Stimulated activated naive CD8-positive, alpha-beta T cell treated with anti-CD3 and anti-CD28 coated beads, Interleukin-15, Interleukin-2, amounts not matched to agents 100 ng/mL and 50 ng/mL, for 24 hours (primary cell): ENCODE data around the gene CLSTN3.
A peak's percentile ranks its signal among the peaks of the same experiment; 100 is the strongest.
"Not testable (repeated sequence)": the region's sequence is repeated elsewhere in the genome, so short reads cannot be mapped to it uniquely, and the experiment has no call there.

ENCODE experiments used
- H3K27ac Mint-ChIP-seq: one replicate; pipeline ENCODE4 v1.8.0; 2021; ENCODE audit warnings: mild to moderate bottlenecking, mixed read lengths
- H3K27me3 Mint-ChIP-seq: one replicate; pipeline ENCODE4 v1.8.0; 2021; ENCODE audit warnings: mixed read lengths
- H3K36me3 Mint-ChIP-seq: one replicate; pipeline ENCODE4 v1.8.0; 2021; ENCODE audit warnings: low read depth, mixed read lengths
- H3K4me1 Mint-ChIP-seq: one replicate; pipeline ENCODE4 v1.8.0; 2021; ENCODE audit warnings: low read depth, mixed read lengths
- H3K4me3 Mint-ChIP-seq: one replicate; pipeline ENCODE4 v1.8.0; 2021; ENCODE audit warnings: mild to moderate bottlenecking, mixed read lengths
- H3K9me3 Mint-ChIP-seq: one replicate; pipeline ENCODE4 v1.8.0; 2021; ENCODE audit warnings: mixed read lengths

CLSTN3 gene

DNA sequence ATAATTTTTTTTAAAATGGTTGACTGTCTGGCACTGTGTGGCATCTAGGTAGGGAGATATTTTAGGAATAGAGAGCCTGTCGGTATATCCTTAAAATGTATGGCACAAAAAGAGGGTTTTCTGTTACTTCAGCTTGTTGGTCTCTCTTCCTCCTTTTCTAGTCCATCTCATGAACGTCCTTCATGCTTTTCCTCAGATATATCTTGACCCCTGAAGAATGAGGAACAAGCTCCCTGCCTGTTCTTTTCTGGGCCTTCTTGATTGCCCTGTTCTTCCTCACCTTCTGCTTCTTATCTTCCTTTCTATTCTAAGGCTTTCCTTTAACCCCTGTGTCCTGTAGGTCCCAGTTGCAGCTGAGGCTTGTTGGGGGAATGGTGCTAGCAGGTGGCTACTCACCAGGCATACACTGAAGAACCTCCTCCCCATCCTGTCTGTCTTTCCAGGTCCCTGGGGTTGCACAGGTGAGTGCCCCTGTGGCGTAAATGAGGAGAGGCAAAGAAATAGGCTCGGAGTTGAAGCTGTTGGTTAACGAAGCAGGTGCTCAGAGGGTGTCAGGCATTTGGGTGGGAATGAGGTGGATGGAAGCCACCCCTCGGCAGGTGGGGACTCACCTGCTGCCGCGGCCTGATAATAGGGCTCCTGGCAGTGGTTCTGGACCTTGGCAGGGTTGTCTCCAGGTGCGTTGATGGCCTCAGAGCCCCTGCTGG is 30.7 kb upstream of the CLSTN3 start:
- no peaks in the 10 kb centered on the region for H3K4me1 Mint-ChIP-seq
- no peak overlapping the region for H3K27ac Mint-ChIP-seq
- peaks cover 16% of the 10 kb centered on the region for H3K36me3 Mint-ChIP-seq
- H3K4me3 Mint-ChIP-seq: no peak overlapping the region
- no peaks in the 10 kb centered on the region for H3K9me3 Mint-ChIP-seq
- H3K27me3 Mint-ChIP-seq: no peaks in the 10 kb centered on the region

DNA sequence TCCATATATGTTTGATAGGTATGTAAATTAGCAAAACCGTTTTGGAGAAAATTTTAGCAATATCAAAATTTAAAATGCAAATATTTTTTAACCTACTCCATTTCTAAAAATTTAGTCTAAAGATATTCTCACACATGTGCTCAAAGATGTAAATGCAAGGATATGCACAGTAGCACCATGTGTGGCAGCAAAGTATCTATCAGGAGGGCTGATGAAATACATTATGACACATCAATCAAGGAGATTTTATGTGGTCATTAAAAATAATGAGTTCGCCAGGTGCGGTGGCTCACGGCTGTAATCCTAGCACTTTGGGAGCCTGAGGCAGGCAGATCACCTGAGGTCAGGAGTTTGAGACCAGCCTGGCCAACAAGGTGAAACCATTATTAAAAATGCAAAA is 29.9 kb upstream of the CLSTN3 start:
- H3K9me3 Mint-ChIP-seq: no peaks in the 10 kb centered on the region
- H3K27ac Mint-ChIP-seq: no peak overlapping the region
- no peaks in the 10 kb centered on the region for H3K27me3 Mint-ChIP-seq
- peaks cover 16% of the 10 kb centered on the region for H3K36me3 Mint-ChIP-seq
- no peaks in the 10 kb centered on the region for H3K4me1 Mint-ChIP-seq
- no peak overlapping the region for H3K4me3 Mint-ChIP-seq

DNA sequence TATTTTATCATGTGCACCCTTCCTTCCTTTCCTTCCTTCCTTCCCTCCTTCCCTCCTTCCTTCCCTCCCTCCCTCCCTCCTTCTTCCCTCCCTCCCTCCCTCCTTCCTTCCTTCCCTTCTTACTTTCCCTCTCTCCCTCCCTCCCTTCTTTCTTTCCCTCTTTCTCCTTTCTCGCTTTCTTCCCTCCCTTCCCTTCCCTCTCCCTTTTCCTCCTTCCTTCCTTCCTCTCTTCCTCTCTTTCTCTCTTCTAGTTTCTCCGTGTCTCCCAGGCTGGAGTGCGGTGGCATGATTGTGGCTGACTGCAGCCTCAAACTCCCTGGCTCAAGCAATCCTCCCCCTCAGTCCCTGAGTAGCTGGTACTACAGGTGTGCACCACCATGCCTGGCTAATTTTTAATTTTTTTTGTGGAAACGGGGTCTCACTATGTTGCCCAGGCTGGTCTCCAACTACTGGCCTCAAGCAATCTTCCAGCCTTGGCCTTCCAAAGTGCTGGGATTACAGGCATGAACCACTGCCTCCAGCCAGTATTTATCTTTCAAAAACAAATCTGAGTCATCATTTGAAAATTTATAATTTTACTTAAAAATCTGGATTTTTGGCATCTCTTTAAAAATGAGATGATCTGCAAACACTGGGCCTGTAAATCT is 29.0 kb upstream of the CLSTN3 start:
- no peaks in the 10 kb centered on the region for H3K27me3 Mint-ChIP-seq
- H3K36me3 Mint-ChIP-seq: peaks cover 25% of the 10 kb centered on the region
- H3K4me3 Mint-ChIP-seq: no peak overlapping the region
- H3K9me3 Mint-ChIP-seq: peaks cover 8% of the 10 kb centered on the region
- H3K4me1 Mint-ChIP-seq: peaks cover 7% of the 10 kb centered on the region
- H3K27ac Mint-ChIP-seq: no peak overlapping the region

DNA sequence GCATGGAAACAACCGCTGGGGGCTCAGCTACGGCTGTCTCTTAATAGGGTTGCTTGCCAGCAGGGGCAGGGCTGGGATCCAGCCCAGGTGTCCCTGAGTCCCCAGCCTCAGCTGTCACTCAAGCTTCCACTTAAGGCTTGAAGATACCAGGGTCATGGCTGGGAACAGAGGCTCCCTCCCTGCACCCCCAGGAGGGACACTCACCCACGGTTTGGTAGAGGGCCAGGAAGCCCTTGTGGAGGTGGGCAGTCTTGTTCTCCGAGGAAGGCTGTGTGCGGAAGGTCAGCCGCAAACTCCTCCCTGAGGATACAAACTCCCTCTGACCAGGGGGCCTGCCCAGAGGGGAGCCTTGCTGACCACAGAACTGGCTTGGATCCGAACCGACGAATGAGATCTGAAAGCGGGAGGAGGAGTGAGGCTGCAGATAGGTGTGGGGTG is 28.5 kb upstream of the CLSTN3 start:
- H3K36me3 Mint-ChIP-seq: peaks cover 30% of the 10 kb centered on the region
- H3K27ac Mint-ChIP-seq: no peak overlapping the region
- no peak overlapping the region for H3K4me3 Mint-ChIP-seq
- H3K9me3 Mint-ChIP-seq: peaks cover 12% of the 10 kb centered on the region
- peaks cover 13% of the 10 kb centered on the region for H3K4me1 Mint-ChIP-seq
- no peaks in the 10 kb centered on the region for H3K27me3 Mint-ChIP-seq

DNA sequence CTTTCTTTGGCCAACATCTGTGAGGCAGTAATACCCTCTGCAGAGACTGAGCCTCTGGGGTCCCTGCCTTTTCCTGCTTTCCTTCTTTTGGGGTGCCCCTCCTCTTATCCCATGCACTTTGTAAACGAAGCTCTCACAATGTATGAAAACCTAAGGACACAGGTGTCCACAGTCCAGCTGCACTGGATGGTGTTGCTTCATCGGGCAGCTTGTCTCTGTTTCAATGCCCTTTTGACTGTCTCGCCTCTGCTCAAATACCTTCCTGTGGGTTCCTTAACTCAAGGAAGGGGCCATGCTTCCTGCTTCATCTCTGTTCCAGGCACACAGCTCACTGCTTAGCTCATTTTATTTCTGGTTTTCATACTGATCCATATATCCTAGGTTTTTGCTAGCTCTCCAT is 27.6 kb upstream of the CLSTN3 start:
- H3K4me3 Mint-ChIP-seq: no peak overlapping the region
- no peaks in the 10 kb centered on the region for H3K27me3 Mint-ChIP-seq
- peaks cover 12% of the 10 kb centered on the region for H3K9me3 Mint-ChIP-seq
- H3K36me3 Mint-ChIP-seq: peaks cover 32% of the 10 kb centered on the region
- H3K27ac Mint-ChIP-seq: no peak overlapping the region
- peaks cover 17% of the 10 kb centered on the region for H3K4me1 Mint-ChIP-seq

DNA sequence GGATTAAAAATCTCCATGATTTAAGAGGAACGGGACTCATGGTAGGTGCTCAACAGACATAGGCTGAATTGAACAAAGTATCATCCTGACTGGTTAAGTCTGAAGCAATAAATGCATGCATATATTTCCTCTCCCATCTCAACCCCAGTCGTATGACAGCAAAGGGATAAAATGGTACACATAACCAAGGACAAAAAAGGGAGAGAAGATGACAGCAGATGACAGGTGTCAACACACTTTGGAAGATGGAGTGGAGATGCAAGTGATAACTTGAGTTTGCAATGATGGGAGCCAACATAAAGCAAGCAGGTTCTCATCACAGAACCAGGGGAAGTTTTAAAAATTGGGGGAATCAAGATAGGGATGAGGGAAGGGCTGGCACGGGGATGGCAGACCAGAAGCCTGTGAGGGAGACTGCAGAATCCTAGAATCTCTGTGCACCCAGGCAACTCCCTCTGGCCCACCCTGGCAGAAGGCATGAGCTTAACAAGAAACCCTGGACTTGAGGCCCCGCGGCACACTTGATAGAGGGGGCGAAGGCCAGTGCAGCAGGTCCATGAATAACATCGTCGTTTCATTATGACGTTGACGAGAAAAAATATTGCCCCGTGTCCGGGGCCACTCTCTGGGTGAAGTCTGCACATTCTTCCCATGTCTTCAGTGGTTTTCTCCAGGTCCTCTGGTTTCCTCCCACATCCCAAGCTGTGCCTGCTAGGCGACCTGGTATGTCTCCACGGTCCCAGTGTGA is 26.2 kb upstream of the CLSTN3 start:
- Mint-ChIP-seq H3K36me3 (peaks cover 27% of the 10 kb centered on the region), H3K9me3 (peaks cover 12% of the 10 kb centered on the region), H3K27me3 (no peaks in the 10 kb centered on the region), H3K27ac (no peak overlapping the region), H3K4me1 (peaks cover 23% of the 10 kb centered on the region), H3K4me3 (no peak overlapping the region)

DNA sequence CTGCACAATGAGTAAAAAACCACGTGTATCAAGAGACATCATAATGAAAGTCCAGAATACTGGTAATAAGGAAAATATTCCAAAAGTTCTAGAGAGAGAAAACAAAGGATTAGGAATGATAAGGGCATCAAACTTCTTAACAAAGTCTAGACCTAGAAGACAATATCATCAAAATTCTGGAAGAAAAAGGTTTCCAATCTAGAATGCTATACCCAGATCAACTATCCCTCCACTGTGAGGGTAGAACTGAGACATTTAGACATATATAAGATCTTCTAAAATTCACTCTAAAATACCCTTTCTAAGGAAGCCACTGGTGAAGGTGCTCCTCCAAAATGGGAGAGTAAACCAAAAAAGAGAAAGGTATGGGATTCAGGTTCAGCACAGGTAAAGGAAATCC is 24.1 kb upstream of the CLSTN3 start:
- H3K9me3 Mint-ChIP-seq: peaks cover 12% of the 10 kb centered on the region

DNA sequence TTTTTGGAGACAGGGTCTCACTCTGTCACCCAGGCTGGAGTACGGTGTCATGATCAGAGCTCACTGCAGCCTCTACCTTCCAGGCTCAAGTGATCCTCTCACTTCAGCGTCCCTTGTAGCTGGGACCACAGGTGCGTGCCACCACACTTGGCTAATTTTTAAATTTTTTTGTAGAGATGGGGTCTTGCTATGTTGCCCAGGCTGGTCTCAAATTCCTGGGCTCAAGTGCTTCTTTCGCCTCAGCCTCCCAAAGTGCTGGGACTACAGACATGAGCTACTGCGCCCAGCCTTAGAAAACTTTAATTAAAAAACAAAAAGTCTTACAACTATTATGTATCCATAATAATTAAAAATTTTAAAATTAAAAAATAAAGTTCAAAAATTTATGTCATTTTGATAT is 23.0 kb upstream of the CLSTN3 start:
- not testable (repeated sequence) for H3K27ac Mint-ChIP-seq, H3K27me3 Mint-ChIP-seq, H3K4me3 Mint-ChIP-seq
- Mint-ChIP-seq H3K36me3 (peaks cover 34% of the 10 kb centered on the region), H3K4me1 (peaks cover 36% of the 10 kb centered on the region), H3K9me3 (peaks cover 12% of the 10 kb centered on the region)

More for the DNA sequence above, 24.1 kb upstream of the CLSTN3 start:
- Mint-ChIP-seq H3K27ac (no peak overlapping the region), H3K4me3 (no peak overlapping the region), H3K4me1 (peaks cover 36% of the 10 kb centered on the region), H3K36me3 (peaks cover 31% of the 10 kb centered on the region), H3K27me3 (no peaks in the 10 kb centered on the region)

DNA sequence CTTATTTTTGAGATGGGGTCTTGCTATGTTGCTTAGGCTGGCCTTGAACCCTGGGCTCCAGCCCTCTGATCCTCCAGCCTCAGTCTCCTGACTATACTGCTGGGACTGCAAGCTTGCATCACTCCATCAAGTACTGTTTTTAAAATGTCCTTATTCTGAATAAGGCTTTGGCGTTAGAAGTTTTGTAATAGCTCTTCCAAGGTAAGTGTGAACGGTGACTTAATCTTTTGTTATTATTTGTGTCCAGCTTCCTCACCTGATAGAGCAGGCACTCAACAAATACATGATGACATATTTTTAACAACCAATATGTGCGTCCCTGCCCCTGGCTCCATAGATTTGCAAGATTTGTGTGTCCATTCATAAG is 22.6 kb upstream of the CLSTN3 start:
- Mint-ChIP-seq H3K4me3 (peak overlapping the region; percentile 92), H3K9me3 (peaks cover 12% of the 10 kb centered on the region), H3K27me3 (no peaks in the 10 kb centered on the region), H3K36me3 (peaks cover 34% of the 10 kb centered on the region), H3K27ac (peak overlapping the region; percentile 94), H3K4me1 (peaks cover 36% of the 10 kb centered on the region)

DNA sequence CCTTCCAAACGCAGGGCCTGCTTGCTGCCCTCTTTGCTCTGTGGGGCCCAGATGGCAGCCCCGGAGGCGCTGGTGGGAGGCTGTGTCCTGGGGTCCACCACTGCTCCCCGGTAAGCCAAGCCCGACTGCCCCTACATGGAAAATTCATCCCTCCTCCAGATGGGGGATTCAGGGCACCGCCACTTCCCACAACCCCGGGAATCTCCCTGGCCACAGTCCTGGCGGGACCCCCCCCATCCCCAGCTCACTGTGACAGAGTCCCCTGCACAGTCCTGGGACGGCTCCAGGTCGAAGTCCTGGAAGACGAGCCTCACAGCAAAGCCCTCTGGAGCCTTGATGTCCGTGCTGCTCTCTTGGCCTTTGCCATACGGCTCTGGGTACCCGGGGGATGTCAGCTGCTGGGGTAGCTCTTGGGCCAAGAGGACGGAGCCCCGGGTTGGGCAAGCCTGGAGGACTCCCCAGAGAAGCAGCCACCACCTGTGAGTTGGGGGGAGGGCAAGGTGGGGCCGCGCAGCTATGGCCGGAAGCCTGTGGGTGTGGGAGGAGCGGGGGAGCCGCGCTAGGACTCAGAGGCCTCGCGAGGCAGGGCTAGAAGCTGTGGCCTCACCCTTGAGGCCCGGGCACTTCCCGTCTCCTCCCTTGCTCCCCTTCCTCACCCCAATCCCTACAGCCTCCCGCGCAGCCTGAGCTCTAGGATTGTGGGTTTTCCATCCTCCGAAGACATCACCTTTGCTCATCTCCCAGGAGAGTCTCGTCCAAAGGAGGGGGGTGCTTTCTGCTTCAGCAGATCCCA is 22.0 kb upstream of the CLSTN3 start:
- no peaks in the 10 kb centered on the region for H3K27me3 Mint-ChIP-seq
- peaks cover 12% of the 10 kb centered on the region for H3K9me3 Mint-ChIP-seq
- peaks cover 36% of the 10 kb centered on the region for H3K4me1 Mint-ChIP-seq
- H3K36me3 Mint-ChIP-seq: peaks cover 34% of the 10 kb centered on the region
- peak overlapping the region; percentile 94 for H3K27ac Mint-ChIP-seq
- H3K4me3 Mint-ChIP-seq: peak overlapping the region; percentile 92

DNA sequence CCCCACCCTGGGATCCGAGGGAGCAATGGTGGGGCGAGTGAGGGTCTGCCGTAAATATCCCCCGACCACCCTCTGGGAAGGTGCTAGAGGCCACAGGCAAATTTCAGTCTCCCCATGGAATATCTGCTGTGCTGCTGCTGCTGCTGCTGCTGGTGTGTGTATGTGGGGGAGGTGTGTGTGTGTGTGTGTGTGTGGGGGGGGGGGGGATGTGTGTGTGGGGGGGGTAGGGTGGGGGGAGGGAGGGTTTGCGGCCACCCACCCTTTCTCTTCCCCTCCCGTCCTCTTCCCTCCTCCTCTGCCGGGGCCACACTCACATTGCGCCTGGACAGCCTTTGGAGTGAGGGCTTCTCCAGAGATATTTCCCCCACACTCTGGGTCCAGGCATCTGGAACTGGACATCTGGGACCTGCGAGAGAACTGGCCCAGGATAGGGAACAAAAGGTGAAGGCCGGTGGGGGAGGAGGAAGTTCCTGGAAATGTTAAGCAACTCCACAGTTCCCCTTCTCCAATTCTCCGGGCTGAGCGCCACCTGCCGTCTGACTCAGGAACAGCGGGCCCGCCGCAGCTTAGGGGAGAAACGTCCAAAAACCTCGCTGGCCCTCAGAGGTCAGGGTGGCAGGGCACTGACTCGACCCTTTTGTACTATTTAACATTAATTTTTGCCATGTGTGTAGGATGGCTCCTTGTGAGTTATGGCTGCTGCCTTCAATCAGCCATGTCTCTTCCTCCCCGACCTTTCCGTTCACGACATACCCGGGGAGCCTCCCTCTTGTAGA is 21.2 kb upstream of the CLSTN3 start, which contains the start of gene C1RL:
Gene C1RL (minus strand): TSS at position 419 of the 776 bp plus-strand sequence. CDS start 34 bp downstream, at position 385.
- H3K9me3 Mint-ChIP-seq: peaks cover 12% of the 10 kb centered on the region

DNA sequence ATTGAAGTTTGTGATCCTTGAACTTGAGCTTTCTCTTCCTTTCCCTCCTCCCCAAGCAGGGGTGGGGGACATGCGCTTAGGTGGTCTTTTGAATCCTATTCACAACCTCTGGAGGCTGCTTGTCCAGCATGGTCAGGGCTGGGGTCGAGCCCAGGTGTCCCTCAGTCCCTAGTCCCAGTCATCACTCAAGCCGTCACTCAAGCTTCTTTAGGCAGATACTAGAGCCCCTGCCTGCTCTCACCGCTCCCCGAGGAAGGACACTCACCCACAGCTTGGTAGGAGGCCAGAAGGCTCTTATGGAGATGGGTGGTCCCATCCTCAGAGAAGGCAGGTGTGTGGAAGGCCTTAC is 20.6 kb upstream of the CLSTN3 start:
- Mint-ChIP-seq H3K4me3 (peak overlapping the region; percentile 92), H3K27ac (peak overlapping the region; percentile 81), H3K27me3 (no peaks in the 10 kb centered on the region), H3K36me3 (peaks cover 36% of the 10 kb centered on the region), H3K9me3 (peaks cover 12% of the 10 kb centered on the region), H3K4me1 (peaks cover 36% of the 10 kb centered on the region)

More for the DNA sequence above, 21.2 kb upstream of the CLSTN3 start, which contains the start of gene C1RL:
- Mint-ChIP-seq H3K27ac (peak within 1 kb of the TSS; percentile 94), H3K4me3 (peak within 1 kb of the TSS; percentile 92), H3K36me3 (peaks cover 31% of the 10 kb centered on the region), H3K4me1 (peaks cover 36% of the 10 kb centered on the region), H3K27me3 (no peaks in the 10 kb centered on the region)

DNA sequence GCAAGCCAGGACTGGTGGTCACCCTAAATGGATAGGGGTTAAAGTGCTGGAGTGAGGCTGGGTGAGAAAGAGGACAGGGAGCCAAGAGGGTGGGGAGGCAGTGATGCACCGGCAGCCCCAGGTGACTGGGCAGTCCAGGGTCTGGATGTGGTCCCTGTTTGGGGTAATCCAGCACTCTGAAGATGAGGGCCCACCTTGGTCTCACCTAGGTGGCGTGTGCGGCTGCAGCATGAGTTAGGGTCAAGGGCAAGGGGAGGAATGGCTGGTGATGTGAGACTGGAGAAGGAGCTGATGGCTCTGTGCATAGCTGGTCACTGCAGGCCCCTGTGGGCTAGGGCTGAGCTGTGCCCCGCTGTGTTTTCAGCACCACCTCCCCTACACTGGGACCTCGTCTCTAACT is 19.5 kb upstream of the CLSTN3 start:
- H3K9me3 Mint-ChIP-seq: peaks cover 9% of the 10 kb centered on the region
- no peak overlapping the region for H3K27ac Mint-ChIP-seq
- H3K4me3 Mint-ChIP-seq: no peak overlapping the region
- no peaks in the 10 kb centered on the region for H3K27me3 Mint-ChIP-seq
- peaks cover 43% of the 10 kb centered on the region for H3K36me3 Mint-ChIP-seq
- peaks cover 33% of the 10 kb centered on the region for H3K4me1 Mint-ChIP-seq

DNA sequence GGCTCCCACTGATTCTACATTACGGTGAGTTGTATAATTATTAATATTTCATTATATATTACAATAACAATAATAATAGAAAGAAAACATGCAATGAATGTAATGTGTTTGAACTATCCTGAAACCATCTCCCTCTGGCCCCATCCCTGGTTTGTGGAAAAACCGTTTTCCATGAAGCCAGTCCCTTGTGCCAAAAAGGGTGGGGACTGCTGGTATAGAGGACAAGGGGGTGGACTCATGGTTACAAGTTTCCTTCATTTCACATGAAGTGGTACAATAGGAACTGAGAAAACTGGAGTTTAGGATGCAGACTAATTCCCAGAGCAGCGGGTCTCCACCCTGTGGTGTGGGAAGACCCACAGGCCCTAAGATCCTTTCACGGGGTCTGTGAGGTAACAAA is 18.1 kb upstream of the CLSTN3 start:
- H3K36me3 Mint-ChIP-seq: peaks cover 37% of the 10 kb centered on the region

More for the DNA sequence above, 18.1 kb upstream of the CLSTN3 start:
- peaks cover 20% of the 10 kb centered on the region for H3K4me1 Mint-ChIP-seq
- H3K27ac Mint-ChIP-seq: no peak overlapping the region
- no peaks in the 10 kb centered on the region for H3K9me3 Mint-ChIP-seq
- H3K27me3 Mint-ChIP-seq: no peaks in the 10 kb centered on the region
- H3K4me3 Mint-ChIP-seq: no peak overlapping the region
